Amygdala (tissue), 56 donors: Measurements from ENCODE around the gene KRT33B.
A peak's percentile ranks its signal among the peaks of the same experiment; 100 is the strongest.
"Not testable (repeated sequence)": the region's sequence is repeated elsewhere in the genome, so short reads cannot be mapped to it uniquely, and the experiment has no call there.

Experiments used
- DNase-seq, 56 donors: peaks; one replicate each; lab custom pipeline; 2025; lab: John Stamatoyannopoulos, UW

The KRT33B gene

GRCh38 chr17:41351177-41351576 lies 18.4 kb downstream of the KRT33B start:
- no peak for DNase-seq

GRCh38 chr17:41350381-41350878 lies 19.2 kb downstream of the KRT33B start, which contains the start of gene KRT33A:
Gene KRT33A (minus strand): TSS chr17:41350828. CDS start chr17:41350767, 61 bp downstream.
- not testable (repeated sequence) for DNase-seq

- DNase-seq: peak in 1 of 56 donors; percentile 2
These were observed 21.5 kb downstream of the KRT33B start for GRCh38 chr17:41347869-41348760.

GRCh38 chr17:41346421-41346820 lies 23.2 kb downstream of the KRT33B start:
- DNase-seq: not testable (repeated sequence)

- DNase-seq: no peak
These were observed 23.6 kb downstream of the KRT33B start for GRCh38 chr17:41345992-41346391.

GRCh38 chr17:41343029-41343428 lies 26.6 kb downstream of the KRT33B start:
- DNase-seq: no peak

DNA sequence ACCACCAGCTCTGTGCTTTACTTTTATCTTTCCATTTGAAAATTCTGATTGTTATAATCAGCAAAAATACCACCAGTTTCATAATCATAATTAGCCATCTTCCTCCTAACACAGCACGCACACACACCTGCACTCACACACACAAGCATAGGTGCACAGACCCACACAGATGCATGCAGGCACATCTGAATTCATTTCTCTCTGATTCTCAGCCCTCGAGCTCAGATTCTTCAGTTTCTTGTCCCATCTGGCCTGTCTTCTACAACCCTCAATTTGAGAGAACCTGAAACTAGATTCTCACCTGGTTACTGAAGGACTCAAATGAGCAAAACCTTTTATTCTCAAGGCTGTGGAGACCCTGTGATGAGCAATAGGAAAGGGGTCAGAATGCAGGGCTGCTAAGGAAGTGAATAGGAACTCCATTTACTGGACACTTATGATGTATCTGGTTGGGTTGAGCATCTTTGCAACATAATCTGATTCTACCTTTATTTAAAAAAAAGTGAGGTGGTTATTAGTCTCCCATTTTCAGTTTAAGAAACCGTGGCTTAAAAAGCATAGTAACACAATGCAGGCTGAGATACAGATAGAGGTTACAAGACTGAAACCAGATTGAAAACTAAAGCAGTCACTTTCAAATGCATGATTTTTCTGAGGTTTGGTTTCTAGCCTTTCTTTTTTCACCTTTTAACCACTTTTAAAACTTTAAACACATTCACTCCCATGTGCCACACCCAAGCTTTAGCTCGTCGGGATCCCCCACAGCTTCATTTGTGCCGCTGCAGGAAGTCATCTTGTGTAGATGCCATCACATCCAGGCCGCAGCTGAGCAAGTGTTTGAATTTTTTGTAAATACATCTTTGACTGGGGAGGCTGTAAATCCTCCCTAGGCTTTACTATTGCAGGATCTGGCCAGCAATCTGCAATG lies 28.4 kb downstream of the KRT33B start:
- no peak for DNase-seq

DNA sequence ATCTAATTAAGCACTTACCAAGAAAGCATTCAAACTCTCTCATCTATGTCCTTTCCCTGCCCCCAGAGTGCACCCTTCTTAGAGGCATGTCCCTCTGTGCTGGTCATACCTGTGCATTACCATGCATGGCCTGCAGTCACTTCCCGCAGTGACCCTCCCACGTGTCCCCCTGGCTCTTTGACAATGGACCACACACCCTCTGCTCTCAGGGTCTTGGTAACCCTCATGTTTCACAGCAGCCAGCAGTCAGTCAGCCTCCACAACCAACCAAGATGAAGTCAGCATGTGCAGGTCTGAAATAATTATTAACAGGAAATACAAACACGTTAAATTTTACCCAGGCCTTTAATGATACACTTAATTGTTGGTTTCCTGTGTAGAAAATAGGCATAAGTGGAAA lies 29.1 kb downstream of the KRT33B start:
- no peak for DNase-seq

GRCh38 chr17:41339571-41340172 lies 29.9 kb downstream of the KRT33B start:
- DNase-seq: no peak

GRCh38 chr17:41338961-41339485 lies 30.6 kb downstream of the KRT33B start:
- DNase-seq: no peak

- DNase-seq: no peak
These were observed 33.9 kb downstream of the KRT33B start for GRCh38 chr17:41335747-41336146.

DNA sequence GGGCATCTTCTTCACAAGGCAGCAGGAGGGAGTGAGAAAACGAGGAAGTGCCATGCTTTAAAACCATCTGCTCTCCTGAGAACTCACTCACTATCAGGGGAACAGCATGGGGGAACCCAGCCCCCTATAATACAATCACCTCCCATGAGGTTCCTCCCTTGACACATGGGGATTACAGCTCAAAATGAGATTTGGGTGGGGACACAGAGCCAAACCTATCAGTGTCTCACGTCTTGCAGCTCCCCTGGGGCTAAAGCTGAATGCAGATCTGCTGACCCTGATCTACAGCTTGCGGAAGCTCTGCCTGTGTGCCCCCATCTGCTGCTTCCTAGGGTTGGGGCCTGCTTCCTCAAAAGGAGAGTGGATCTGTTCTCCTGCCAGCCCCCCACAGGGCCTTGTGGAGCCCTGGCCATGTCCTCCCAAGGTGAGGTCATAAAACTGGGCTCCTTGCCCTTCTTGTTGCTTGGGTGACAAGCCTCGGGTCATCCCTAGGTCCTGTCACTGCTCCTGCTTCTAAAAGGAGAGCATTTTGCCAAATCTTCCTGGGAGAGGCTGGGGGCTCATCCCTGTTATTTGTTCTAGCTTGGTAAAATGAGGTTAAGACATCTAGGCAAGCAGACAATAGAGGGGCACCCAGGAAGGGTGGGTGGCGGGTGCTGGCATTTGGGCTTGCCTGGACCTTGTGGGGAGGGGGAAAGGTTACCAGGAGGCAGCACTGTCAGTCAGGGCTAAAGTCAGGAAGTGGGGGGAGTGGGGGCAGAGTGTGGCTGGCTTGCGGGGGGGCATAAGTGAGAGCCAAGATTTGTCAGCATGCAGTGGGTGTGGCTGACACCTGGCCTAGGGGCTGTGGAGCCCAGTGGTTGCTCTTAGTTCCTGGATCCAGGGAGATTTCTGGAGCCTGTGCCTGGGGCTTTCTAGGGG lies 35.0 kb downstream of the KRT33B start:
- DNase-seq: no peak

- no peak for DNase-seq
These were observed 35.8 kb downstream of the KRT33B start for GRCh38 chr17:41333836-41334235.

DNA sequence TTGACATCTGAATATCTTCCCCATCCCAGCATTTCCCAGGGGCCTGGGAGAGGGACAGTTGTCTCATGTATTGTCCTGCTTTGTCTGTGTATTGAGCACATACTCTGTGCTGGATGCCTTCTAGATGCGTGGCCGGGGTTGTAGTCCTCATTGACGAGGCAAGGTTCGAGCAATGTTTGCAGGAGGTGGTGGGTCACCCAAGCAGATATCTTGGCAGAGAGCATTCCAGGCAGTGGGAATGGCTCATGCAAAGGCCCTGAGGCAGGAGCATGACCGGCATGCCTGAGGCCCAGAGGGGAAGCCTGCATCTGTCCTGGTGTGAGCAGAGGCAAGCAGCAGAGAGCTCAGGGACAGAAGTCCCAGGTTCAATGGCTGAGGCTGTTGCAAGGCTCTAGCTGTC lies 36.5 kb downstream of the KRT33B start:
- no peak for DNase-seq

GRCh38 chr17:41332239-41332638 lies 37.4 kb downstream of the KRT33B start:
- DNase-seq: no peak

- no peak for DNase-seq
These were observed 38.0 kb downstream of the KRT33B start for GRCh38 chr17:41331606-41332005.

GRCh38 chr17:41329279-41329948 lies 40.2 kb downstream of the KRT33B start:
- DNase-seq: peak in 11 of 56 donors; percentile 3 to 39 (median 15)

- no peak for DNase-seq
These were observed 41.4 kb downstream of the KRT33B start for GRCh38 chr17:41328207-41328606.
